Effector CD4-positive, alpha-beta T cell (primary cell): ENCODE results near the gene RYR1.
"Not testable (repeated sequence)": the region's sequence is repeated elsewhere in the genome, so short reads cannot be mapped to it uniquely, and the experiment has no call there.

Experiments used
- DNase-seq: peaks from one replicate; pipeline ENCODE4 v3.0.0-alpha.2; 2020

Gene RYR1

GRCh38 chr19:38626401-38626800 lies 192.9 kb downstream of the RYR1 start:
- DNase-seq = no peak

- DNase-seq = no peak
These were observed 196.1 kb downstream of the RYR1 start for GRCh38 chr19:38629568-38629967.

- not testable (repeated sequence) for DNase-seq
These were observed 197.8 kb downstream of the RYR1 start for GRCh38 chr19:38631301-38631700.

GRCh38 chr19:38631811-38632475 lies 198.5 kb downstream of the RYR1 start:
- not testable (repeated sequence) for DNase-seq

GRCh38 chr19:38632476-38633213 lies 199.2 kb downstream of the RYR1 start:
- DNase-seq = no peak

- peak; percentile 62 for DNase-seq
These were observed 201.4 kb downstream of the RYR1 start for GRCh38 chr19:38634757-38635482.

GRCh38 chr19:38635483-38636399 lies 202.2 kb downstream of the RYR1 start:
- DNase-seq = no peak
